ENCODE results near the gene EDIL3.

GRCh38 chr5:84218546-84218945 is 166.1 kb downstream of the EDIL3 start:
- no peak for TF ChIP-seq CTCF (IDR thresholded peaks at IDR 0.05; ENCODE audit: poor library complexity)
- TF ChIP-seq EZH2 (IDR thresholded peaks at IDR 0.05; ENCODE audit: borderline replicate concordance) = no peak
- no peak for TF ChIP-seq EZH2phosphoT487 (IDR thresholded peaks at IDR 0.05; ENCODE audit: low read depth, severe bottlenecking, unreplicated experiment)

Data from hepatocyte (in vitro differentiated cells).